Prostate gland (tissue), 2 donors: ENCODE results near the gene ZC2HC1B. TPM values are rescaled to one million over a fixed set of nuclear protein-coding genes. Genes with fewer than 3 reads are reported as not detected.

ENCODE experiments used
- DNase-seq: peaks from one replicate; pipeline ENCODE4 v3.0.0-alpha.2; 2019; ENCODE audit warnings: low spot score
- H3K27ac ChIP-seq, 2 donors: fragments of 200-600 bp; sonication (generic); 2 replicates each; pipeline ENCODE4 v1.5.1; 2017 to 2019
- H3K27me3 ChIP-seq: fragments of 200-600 bp; sonication (generic); replicated peaks from 2 replicates; pipeline ENCODE4 v1.5.1; 2019; ENCODE audit not compliant: insufficient read depth
- H3K36me3 ChIP-seq, 2 donors: fragments of 200-600 bp; sonication (generic); 1 replicate in 1 of 2; 2 replicates in 1 of 2; pipeline versions ENCODE4 v1.5.1 to v1.8.1; 2017 to 2019
- H3K4me1 ChIP-seq: fragments of 200-600 bp; sonication (generic); replicated peaks from 2 replicates; pipeline ENCODE4 v1.5.1; 2019
- H3K4me3 ChIP-seq, 2 donors: fragments of 200-600 bp; sonication (generic); 2 replicates each; pipeline ENCODE4 v1.5.1; 2017 to 2019
- H3K9me3 ChIP-seq: fragments of 200-600 bp; sonication (generic); 2 replicates; pipeline ENCODE4 v1.5.1; 2017
- POLR2A ChIP-seq: fragments of 450-650 bp; IDR thresholded peaks from one replicate; pipeline ENCODE4 v1.6.1; 2016; ENCODE audit warnings: antibody characterized with exemption, mild to moderate bottlenecking
- POLR2AphosphoS5 ChIP-seq: sonication (generic); formaldehyde crosslinking; IDR thresholded peaks from one replicate; pipeline ENCODE4 v1.6.1; 2017; ENCODE audit warnings: antibody characterized with exemption
- WGBS: methylation state at CpG from one replicate; pipeline ENCODE4 v1.1.5; 2018; 5-methylcytosine and 5-hydroxymethylcytosine counted together
- intact Hi-C: fragments of 100-400 bp; cut with DNase I; formaldehyde crosslinking; loops from one replicate; pipeline ENCODE4 v1.14.2; 2022
- total RNA-seq, 2 donors: library from RNA; depleted of rRNA; stranded (reverse); fragments of >200 nt; gene quantifications; one replicate each; pipeline ENCODE4 v1.1.0, GENCODE V29; 2016
- TF ChIP-seq, protein P1 (sequence below), 4 experiments: fragments of 200-600 bp in 2 of 4; fragments of 450-650 bp in 2 of 4; sonication (generic) in 2 of 4; IDR thresholded peaks; 1 replicate in 3 of 4; 2 replicates in 1 of 4; pipeline ENCODE4 v1.5.1; 2016 to 2019; ENCODE audit warnings: antibody characterized with exemption in 4 of 4, mild to moderate bottlenecking in 2 of 4, moderate library complexity in 2 of 4

ZC2HC1B gene
- total RNA-seq, 2 donors from 2014 or later = 2.0 TPM; not detected in 1

DNA sequence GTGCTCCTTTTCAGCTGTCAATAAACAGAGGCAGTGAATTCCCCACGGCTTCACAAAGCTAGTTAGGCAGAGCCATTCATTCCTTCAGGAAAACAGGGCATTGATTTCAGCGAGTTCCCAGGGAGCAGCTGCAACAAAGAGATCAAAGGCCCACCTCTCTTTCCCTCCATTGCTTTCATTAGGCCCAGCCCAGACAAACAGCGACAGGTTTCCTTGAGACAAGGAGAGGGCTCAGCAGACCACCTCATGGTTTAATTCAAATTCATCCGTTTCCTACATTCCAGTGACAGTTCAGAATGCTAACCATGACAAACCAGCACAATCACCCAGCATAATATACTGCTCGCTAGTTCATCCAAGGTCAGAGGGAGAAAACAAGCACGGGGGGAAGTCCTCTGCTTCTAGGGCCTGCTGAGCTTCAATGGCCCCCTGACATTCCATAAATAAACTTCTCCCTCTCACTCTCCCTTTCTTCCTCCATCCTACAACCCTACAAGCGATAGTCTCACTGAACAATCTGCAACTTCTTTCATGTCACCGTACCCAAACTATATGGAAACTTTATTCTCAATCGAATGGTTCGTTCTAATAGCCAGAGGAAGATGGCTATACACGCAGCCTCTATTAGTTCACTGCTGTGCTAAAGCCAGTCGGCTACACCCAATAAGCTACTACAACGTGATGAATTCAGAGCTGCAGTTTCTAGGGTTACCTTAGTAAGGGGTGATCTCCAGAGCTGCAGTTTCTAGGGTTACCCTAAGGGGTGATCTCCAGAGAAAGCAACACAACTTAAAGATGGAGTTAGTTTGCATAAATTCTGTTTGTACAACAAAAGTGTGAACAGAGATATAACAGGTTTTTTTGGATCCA, 109.1 kb downstream of the ZC2HC1B start:
- no peak for DNase-seq
- no peak overlapping the region for H3K27ac ChIP-seq
- no peak overlapping the region for H3K4me3 ChIP-seq
- no peaks in the 10 kb centered on the region for H3K4me1 ChIP-seq
- H3K36me3 ChIP-seq = no peaks in the 10 kb centered on the region
- intact Hi-C loops = no loop called here
- TF ChIP-seq, protein P1, sequence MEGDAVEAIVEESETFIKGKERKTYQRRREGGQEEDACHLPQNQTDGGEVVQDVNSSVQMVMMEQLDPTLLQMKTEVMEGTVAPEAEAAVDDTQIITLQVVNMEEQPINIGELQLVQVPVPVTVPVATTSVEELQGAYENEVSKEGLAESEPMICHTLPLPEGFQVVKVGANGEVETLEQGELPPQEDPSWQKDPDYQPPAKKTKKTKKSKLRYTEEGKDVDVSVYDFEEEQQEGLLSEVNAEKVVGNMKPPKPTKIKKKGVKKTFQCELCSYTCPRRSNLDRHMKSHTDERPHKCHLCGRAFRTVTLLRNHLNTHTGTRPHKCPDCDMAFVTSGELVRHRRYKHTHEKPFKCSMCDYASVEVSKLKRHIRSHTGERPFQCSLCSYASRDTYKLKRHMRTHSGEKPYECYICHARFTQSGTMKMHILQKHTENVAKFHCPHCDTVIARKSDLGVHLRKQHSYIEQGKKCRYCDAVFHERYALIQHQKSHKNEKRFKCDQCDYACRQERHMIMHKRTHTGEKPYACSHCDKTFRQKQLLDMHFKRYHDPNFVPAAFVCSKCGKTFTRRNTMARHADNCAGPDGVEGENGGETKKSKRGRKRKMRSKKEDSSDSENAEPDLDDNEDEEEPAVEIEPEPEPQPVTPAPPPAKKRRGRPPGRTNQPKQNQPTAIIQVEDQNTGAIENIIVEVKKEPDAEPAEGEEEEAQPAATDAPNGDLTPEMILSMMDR (IDR thresholded peaks at IDR 0.05) = no peak
- no peak for TF ChIP-seq POLR2A
- TF ChIP-seq POLR2AphosphoS5 = no peak
- H3K9me3 ChIP-seq = no peaks in the 10 kb centered on the region
- no peaks in the 10 kb centered on the region for H3K27me3 ChIP-seq
- 71% methylated on average over 13 of the region's 13 CpGs for WGBS

DNA sequence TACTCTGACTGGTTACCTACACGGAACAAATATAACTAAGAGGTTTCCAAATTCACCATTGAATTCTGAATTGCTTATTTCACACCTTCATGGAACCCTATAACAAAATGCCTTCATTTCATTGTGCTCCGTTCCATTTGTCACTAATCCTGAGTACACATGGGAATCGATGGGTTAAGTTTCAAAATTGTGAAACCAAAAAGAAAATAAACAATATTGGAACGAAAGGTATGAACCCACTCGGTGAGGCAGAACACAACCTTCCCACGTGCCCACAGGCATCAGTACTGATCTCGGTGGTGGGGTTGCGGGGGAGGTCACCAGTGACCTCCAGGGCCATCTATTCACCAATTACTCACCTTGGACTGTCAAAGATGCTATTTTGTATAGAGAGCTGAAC, 109.8 kb downstream of the ZC2HC1B start:
- WGBS = 67% methylated on average over 8 of the region's 8 CpGs
- intact Hi-C loops = no loop called here
- Histone ChIP-seq H3K36me3 (no peaks in the 10 kb centered on the region), H3K27ac (no peak overlapping the region), H3K4me3 (no peak overlapping the region), H3K9me3 (no peaks in the 10 kb centered on the region), H3K4me1 (no peaks in the 10 kb centered on the region), H3K27me3 (no peaks in the 10 kb centered on the region)
- DNase-seq = no peak
- TF ChIP-seq POLR2A = no peak
- TF ChIP-seq POLR2AphosphoS5 = no peak
- TF ChIP-seq, protein P1 (IDR thresholded peaks at IDR 0.05) = no peak

DNA sequence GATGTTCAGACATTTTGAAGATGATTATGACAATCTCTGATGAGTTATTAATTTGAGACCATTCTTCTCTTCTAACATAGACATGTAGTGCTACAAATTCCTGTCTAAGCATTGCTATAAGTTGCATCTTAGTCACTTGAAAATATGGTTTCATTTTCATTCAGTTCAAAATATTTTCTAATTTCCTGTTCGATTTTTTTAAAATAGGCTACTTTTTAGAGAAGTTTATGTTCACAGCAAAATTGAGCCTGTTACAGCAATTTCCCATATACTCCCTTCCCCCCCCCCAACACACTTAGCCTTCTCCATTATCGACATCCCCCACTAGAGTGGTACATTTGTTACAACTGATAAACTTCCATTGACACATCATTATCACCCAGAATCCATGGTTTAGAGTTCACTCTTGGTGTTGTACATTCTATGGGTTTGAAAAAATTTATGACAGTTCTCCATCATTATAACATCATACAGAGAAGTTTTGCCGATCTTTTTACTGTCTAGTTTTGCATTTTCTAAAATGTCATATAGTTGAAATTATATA, 112.6 kb downstream of the ZC2HC1B start:
- Histone ChIP-seq H3K4me3 (no peak overlapping the region), H3K27me3 (no peaks in the 10 kb centered on the region), H3K27ac (no peak overlapping the region), H3K9me3 (no peaks in the 10 kb centered on the region), H3K36me3 (no peaks in the 10 kb centered on the region), H3K4me1 (no peaks in the 10 kb centered on the region)
- WGBS = 90% methylated on average over 3 of the region's 3 CpGs
- intact Hi-C loops = no loop called here
- no peak for DNase-seq
- TF ChIP-seq POLR2A (no peak), POLR2AphosphoS5 (no peak)

DNA sequence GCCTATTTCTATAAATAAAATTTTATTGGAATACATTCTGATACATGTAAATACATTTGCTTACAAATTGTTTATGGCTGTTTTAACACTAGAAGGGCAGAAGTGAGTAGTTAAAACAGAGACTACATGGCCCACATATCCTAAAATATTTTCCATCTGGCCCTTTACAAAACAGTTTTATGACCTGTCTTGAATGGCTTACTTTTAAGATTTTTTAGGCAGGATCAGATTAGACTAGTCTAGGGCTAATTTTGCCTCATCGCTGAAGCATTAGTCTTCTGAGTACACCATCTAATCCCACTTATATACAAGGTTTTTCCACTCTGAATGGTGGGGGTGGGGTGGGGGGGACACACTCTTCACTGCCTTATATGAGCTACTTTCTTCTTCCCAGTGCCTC, 116.6 kb downstream of the ZC2HC1B start:
- Histone ChIP-seq H3K27ac (no peak overlapping the region), H3K4me1 (no peaks in the 10 kb centered on the region), H3K36me3 (no peaks in the 10 kb centered on the region), H3K27me3 (no peaks in the 10 kb centered on the region), H3K4me3 (no peak overlapping the region), H3K9me3 (no peaks in the 10 kb centered on the region)
- TF ChIP-seq POLR2AphosphoS5 (no peak), POLR2A (no peak)
- TF ChIP-seq, protein P1 (IDR thresholded peaks at IDR 0.05) = no peak
- intact Hi-C loops = no loop called here
- no peak for DNase-seq
- 77% methylated on average over 1 of the region's 1 CpG for whole genome bisulfite sequencing

DNA sequence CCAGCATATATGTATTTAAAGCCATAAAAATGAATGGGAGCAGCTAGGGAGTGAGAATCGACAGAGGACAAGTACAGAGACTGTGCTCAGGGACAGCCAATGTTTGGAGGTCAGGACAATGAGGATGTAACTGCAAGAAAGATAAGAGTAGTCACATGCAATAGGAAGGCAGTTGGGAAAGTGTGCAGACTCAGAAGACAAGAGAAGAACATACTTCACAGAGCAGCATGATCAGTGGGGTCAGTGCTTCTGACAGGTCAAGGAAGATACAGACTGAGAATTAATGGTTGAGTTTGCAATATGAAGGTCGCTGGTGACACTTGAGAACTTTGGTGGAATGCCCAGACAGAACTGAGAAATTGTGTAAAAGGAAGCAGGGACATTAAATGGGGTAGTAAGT, 118.7 kb downstream of the ZC2HC1B start:
- no peaks in the 10 kb centered on the region for H3K9me3 ChIP-seq
- H3K4me1 ChIP-seq = no peaks in the 10 kb centered on the region
- 78% methylated on average over 2 of the region's 2 CpGs for WGBS
- H3K36me3 ChIP-seq = no peaks in the 10 kb centered on the region
- TF ChIP-seq, protein P1 (IDR thresholded peaks at IDR 0.05) = no peak
- H3K4me3 ChIP-seq = no peak overlapping the region
- DNase-seq = no peak
- H3K27me3 ChIP-seq = no peaks in the 10 kb centered on the region
- H3K27ac ChIP-seq = no peak overlapping the region
- intact Hi-C loops = no loop called here
